Cortex of kidney (tissue), 1 donor: Measurements from ENCODE around the gene PRKAB1.
A peak's percentile ranks its signal among the peaks of the same experiment; 100 is the strongest.
"Not testable (repeated sequence)": the region's sequence is repeated elsewhere in the genome, so short reads cannot be mapped to it uniquely, and the experiment has no call there.

Experiments used
- DNase-seq: peaks from one replicate; lab custom pipeline; 2025; lab: John Stamatoyannopoulos, UW

PRKAB1 gene

DNA sequence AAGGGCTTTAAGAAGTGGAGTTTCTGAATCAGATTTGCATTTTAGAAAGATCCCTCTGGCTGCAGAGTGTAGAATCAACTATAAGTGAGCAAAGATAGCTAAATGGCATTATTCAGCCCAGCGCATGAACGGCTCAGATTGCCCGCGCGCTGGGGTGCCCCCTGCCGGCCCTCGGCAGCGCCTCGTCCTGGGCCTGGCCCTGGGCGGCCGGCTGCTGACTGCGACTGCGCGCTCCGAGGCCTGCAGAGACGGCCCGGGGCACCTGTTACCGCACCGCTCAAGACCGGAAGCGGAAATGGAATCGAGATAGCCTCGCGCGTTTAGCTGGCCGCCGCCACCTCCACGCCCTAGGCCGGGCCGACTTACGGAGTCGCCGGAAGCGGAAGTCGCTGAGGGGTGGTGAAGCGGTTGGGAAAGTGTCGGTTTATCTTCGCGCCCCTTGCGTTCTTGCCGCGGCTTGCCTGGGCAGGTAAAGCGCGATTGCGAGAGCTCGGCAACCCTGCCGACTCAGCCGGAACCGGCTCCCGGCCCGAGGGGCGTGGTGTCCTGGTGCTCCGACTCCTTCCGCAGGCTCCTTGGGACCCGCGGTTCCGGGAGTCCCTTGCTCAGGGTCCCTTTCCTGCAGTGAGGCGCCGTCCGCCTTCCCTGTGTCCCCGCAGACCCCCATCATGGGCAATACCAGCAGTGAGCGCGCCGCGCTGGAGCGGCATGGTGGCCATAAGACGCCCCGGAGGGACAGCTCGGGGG, at the start of gene PRKAB1:
Gene PRKAB1, plus strand, starts transcription at position 557 of the 747 bp plus-strand sequence. Its CDS starts 112 bp downstream, at position 669.
- peak; percentile 57 for DNase-seq

DNA sequence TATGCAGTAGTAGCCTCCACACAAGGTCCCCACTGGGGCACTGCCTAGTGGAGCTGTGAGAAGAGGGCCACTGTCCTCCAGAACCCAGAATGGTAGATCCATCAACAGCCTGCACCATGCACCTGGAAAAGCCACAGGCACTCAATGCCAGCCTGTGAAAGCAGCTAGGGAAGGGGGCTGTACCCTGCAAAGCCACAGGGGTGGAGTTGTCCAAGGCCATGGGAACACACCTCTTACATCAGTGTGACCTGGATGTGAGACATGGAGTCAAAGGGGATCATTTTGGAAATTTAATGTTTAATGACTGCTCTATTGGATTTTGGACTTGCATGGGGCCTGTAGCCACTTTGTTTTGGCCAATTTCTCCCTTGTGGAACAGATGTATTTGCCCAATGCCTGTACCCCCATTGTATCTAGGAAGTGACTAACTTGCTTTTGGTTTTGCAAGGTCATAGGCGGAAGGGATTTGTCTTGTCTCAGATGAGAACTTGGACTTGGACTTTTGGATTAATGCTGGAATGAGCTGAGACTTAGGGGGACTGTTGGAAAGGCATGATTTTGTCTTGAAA, 49.5 kb upstream of the PRKAB1 start:
- DNase-seq, result not testable (repeated sequence)

- no peak for DNase-seq
Measured at GRCh38 chr12:119620490-119620889, 47.4 kb upstream of the PRKAB1 start.

GRCh38 chr12:119621878-119622277, 46.1 kb upstream of the PRKAB1 start:
- DNase-seq, result no peak

DNA sequence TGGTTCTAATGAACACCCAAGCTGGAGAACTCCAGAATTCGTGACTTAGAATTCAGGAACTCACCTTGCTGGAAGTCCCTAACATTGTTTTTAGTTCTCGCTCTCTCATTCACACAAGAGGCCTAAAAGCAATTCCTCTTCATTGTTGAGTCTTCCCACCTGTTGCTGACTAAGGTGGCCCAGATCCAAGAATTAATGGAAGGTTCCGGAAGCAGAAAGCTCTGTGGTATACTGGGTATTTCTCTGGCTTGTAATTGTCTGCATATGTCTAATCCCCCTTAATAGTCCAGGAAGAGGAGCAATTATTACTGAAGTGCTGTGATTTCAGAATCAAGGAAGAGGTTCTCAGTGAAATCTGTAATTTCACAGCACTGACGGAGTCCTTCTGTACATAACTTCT, 43.0 kb upstream of the PRKAB1 start:
- no peak for DNase-seq

DNA sequence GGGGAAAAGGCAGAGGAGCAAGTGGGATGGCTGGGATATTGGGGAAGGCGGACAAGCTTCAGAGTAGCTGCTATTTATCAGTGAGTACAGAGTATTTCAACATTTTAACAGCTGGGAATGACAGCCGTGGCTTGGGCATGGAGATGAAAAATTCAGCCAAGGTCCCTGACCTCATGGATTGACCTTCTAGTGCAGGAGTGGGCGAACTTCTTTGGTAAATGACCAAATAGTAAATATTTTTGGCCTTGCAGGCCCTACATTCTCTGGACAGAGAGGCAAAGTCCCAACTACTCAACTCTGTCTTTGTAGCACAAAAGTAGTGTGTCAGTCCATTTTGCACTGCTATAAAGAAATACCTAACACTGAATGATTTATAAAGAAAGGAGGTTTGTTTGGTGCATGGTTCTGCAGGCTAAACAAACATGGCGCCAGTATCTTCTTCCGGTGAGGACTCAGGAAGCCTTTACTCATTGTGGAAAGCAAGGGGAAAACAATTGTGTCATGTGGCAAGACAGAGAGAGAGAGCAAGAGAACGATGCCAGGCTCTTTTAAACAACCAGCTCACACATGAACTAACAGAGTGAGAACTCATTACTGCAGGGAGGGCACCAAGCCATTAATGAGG, 40.8 kb upstream of the PRKAB1 start:
- DNase-seq, result no peak

GRCh38 chr12:119627686-119628085, 40.2 kb upstream of the PRKAB1 start:
- DNase-seq, result no peak

DNA sequence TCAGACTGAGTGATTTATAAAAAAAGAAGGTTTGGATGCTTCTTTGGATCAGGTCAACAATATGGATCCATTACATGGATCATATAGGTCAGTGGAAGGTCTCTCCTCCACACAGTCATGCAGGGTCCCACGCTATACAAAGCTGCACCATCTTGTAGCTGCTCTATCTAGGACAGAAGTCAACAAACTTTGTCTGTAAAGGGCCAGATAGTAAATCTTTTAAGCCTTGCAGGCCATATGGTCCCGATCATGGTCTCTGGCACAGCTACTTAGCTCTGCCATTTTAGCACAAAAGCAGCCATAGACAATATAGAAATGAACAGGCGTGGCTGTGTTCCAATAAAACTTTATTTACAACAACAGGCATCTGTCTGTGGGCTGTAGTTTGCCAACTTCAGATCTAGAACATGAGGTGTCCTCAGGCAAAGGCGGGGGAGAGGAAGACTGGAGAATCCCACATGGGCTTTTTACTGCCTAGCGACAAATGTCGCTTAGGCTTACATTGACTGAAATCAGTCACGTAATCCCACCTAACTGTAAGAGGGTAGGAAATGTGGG, 37.6 kb upstream of the PRKAB1 start:
- DNase-seq, result no peak

DNA sequence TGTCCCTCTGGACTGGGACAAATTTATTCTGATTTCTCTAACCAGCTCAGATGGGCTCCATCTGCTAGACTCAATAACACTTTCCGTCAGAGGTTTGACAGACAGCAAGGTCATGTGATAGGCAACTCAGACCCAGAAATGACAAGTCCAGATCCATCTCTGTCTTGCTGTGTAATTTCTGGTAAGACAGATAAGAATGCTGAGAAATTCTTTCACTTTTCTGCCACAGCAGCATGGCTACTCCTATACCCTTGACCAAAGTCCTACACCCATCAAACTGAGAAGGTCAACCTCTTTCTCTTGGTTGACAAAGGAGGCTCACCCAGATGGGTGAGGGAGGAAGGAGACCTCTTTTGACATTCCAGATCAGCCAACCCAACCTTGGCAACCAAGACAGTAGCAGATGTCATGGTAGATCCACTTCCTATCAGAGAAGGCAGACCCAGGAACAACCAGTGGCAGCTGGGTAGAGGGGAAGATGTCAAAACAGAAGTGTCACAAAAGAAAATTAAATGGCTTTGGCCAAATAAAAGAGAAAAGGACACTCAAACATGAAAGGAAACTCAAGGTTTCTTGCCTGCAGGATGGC, 36.9 kb upstream of the PRKAB1 start:
- no peak for DNase-seq

DNA sequence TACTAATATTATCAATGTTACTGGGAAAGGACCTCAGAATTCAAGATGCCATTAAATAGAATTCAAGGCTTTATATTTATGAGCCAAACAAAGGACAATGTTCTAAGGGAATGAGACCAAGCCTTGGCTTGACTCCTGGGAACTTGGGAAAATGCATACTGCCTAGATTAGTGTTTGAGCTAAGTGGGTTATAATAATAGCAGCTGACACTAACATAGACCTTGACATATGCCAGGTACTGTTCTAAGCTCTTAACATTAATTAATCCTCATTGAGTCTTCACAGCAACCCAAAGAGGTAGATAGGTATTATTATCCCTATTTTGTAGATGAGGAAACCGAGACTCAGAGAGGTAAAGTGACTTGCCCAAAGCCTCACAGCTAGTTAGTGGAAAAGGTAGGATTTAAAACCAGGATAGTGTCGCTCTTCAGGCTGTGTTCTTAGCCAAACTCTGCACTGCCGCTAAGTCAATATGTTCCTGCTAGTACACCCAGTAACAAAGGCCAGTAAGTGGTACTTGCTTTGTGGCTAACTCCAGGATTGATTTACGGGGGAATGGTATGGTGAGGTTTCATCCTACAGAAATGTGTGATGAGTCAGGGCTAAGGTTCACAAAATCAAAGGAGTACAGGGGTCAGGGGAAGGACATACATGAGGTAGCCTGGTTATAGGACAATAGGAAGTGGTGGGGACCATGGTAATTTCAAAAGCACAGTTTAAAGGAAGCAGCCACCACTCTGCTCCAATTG, 35.8 kb upstream of the PRKAB1 start:
- no peak for DNase-seq

DNA sequence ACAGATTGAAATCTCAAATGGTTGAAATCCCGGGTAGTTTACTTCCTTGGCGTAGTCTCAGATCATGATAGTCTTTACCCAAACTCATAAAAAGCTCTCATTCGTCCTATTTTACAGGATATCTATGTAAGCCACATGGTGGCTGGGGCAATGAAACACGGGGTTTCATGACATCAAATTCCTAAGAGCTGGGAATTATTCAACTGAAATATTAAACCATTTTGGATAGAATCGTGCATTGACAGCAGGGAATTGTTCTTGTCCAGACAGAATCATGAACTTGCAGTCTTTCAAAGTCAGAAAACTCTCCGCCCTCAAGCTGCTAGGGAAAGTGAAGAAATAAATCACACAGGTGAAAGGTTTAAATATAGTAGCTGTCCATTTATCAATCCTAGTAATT, 33.2 kb upstream of the PRKAB1 start:
- DNase-seq, result no peak

GRCh38 chr12:119642986-119643385, 24.9 kb upstream of the PRKAB1 start:
- no peak for DNase-seq

DNA sequence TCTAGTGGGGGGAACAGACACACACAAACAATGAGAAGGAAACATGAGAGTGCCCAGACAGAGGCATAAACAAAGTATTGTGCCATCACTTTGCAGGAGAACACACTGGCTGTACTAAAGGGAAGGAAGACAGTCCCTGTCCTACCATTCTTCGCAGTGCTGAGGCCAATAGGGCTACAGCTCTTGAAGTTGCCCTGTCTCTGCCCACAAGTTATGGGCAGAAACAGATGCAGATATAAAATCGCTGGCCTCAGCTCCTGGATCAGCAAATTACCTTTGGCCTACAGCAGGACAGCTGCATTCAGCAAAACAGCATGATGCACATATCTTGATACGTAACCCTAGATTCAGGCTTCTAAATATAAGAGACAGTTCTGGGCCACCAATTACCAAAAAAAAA, 23.0 kb upstream of the PRKAB1 start:
- DNase-seq, result no peak

DNA sequence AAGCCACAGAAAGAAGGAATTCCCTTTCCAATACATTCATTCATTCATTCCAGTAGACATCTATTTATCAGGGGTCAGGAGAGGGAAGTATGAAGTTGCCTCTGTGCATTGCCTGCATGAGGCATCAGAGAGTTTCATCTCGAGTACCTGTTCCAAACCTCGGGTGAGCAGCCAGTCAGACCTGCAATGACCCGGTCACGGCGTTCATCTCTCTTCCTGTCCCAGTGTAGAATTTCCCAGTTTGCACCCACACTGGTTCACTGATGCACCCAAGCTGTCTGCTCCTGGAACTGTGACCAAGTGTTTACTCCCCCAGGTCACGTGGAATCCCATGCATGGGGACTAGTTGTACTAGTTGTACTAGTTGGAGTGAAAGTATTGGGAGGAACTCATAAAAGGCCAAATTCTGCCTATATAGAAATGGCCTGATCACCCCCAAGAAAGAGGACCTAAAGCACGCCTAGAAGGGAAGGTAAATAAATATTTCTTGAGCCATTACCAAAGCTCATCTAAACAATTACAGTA, 22.3 kb upstream of the PRKAB1 start:
- no peak for DNase-seq

- DNase-seq, result no peak
Measured at GRCh38 chr12:119649202-119649808, 18.6 kb upstream of the PRKAB1 start.

DNA sequence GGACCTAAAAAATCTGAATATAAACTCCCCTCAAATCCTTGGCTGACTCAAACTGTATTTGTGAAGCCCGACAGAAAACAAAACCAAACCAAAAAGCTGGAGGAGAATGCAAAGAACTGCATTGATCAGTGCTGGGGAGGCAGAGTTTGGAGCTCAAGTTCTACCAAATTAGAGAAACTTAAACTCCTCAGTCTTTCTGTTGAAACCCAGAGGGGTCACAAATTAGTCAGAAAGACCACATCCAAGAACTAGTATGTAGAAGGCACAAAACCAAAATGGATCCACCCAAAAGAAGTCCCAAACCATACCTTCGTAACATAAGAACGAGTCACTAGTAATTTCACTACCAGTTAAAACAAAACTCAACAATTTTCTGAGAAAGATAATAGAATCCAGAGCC, 15.3 kb upstream of the PRKAB1 start:
- DNase-seq, result no peak

DNA sequence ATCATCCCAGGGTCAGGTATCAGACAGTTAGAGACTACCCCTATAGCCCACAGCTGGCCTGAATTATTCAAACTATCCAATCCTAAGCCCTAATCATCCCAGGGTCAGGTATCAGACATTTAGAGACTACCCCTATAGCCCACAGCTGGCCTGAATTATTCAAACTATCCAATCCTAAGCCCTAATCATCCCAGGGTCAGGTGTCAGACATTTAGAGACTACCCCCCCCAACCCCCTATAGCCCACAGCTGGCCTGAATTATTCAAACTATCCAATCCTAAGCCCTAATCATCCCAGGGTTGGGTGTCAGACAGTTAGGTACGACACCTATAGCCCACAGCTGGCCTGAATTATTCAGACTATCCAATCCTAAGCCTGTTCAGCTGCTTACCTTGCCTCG, 10.9 kb upstream of the PRKAB1 start:
- not testable (repeated sequence) for DNase-seq

DNA sequence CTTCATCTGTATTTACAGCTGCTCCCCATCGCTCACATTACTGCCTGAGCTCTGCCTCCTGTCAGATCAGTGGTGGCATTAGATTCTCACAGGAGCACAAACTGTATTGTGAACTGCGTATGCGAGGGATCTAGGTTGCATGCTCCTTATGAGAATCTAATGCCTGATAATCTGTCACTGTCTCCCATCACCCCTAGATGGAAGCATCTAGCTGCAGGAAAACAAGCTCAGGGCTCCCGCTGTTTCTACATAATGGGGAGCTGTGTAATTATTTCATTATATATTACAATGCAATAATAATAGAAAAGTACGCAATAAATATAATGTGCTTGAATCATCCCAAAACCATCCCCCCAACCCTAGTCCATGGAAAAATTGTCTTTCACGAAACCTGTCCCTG, 9.8 kb upstream of the PRKAB1 start:
- not testable (repeated sequence) for DNase-seq

DNA sequence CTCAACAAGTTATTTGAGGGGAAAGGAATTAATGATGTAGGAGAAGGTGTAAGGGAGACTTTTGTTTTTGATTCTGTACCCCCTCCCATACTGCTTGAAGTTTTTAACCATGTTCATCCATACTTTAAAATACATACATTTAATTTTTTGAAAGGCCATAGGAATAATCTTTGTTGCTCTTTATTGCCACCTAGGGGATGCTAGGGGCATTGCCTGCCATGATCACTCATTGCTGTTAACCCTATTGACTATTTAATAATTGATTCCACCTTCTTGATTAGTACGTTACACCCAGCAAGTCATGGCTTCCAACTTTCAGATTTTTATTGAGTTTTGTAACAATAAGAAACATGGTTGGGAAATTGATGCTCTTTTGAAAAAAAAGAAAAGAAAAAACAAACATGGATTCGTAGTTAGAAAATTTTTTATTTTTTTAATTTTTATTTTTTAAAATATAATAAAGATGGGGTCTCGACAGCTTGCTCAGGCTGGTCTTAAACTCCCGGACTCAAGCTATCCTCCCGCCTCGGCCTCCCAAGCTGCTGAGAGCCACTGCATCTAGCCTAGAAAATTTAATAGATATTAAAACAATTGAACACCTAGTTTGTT, 8.5 kb upstream of the PRKAB1 start:
- DNase-seq, result no peak

- DNase-seq, result no peak
Measured at GRCh38 chr12:119660076-119660475, 7.9 kb upstream of the PRKAB1 start.

- DNase-seq, result no peak
Measured at GRCh38 chr12:119661882-119662281, 6.1 kb upstream of the PRKAB1 start.
